MV-4-11 (cell line): Measurements from ENCODE around the gene NMT1.
A peak's percentile ranks its signal among the peaks of the same experiment; 100 is the strongest.

Source experiments
- DNase-seq: peaks from one replicate; lab custom pipeline; 2025; lab: John Stamatoyannopoulos, UW

NMT1 gene

DNA sequence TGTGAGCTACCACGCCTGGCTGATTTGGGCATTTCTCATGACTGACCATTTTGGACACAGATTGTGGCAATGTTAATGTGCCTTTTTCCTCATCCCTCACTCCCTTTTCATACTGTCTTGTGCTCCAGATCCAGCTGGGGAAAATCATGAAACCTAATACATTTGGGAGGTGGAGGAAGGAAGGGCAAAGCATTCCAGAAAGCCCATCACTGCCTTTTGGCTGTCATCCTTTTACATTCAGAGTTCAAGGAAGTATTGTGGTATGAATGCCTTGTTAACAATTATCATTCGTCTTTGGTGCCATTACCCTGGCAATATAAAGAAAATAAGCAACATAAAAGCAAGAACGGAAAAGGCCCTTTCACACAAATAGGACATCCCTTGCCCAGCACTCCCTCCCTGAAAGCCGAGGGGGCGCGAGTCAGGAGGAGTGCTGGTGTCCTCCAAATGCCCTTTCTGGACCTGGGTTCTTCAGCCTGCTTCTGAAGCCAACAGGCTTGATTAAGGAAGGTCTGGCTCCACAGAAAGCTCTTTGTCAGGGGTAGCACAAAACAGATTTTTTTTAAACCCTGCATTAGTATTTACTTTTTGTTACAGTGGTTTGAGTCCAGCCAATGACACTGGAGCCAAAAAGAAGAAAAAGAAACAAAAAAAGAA, 20.1 kb downstream of the NMT1 start:
- DNase-seq, result no peak

DNA sequence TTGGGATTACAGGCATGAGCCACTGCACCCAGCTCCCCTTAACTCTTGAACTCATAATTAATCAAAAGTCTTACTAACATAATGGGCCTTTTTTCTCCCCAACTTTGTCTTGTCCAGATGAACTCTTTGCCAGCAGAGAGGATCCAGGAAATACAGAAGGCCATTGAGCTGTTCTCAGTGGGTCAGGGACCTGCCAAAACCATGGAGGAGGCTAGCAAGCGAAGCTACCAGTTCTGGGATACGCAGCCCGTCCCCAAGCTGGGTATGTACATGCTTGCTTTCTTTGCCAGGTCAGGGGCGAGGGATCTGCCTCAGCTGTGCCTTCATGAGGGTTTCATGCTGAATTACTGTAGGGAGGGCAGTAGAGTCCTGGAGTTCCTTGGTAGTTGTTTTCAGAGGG, 25.3 kb downstream of the NMT1 start:
- no peak for DNase-seq

DNA sequence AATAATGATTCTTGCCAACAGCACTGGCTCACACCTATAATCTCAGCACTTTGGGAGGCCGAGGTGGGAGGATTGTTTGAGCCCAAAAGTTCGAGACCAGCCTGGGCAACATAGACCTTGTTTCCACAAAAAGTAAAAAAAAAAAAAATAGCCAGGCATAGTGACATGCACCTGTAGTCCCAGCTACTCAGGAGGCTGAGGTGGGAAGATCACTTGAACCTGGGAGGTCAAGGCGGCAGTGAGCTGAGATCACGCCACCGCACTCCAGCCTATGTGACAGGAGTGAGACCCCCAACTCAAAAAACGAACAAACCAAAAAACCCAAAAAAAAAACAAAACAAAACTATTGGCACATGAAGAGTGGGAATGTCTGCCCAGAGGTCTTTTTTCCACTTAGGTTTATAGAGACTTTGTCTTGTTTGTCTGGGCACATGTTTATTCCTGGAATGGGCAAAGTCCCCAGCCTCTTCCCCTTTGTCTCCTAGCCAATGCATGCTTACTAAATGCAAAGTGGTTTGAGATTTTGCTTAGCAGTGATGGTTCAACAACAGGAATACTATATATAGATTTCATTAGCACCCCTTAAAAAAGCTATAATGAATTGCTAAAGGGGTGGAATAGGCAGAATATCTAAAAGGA, 25.9 kb downstream of the NMT1 start:
- no peak for DNase-seq

DNA sequence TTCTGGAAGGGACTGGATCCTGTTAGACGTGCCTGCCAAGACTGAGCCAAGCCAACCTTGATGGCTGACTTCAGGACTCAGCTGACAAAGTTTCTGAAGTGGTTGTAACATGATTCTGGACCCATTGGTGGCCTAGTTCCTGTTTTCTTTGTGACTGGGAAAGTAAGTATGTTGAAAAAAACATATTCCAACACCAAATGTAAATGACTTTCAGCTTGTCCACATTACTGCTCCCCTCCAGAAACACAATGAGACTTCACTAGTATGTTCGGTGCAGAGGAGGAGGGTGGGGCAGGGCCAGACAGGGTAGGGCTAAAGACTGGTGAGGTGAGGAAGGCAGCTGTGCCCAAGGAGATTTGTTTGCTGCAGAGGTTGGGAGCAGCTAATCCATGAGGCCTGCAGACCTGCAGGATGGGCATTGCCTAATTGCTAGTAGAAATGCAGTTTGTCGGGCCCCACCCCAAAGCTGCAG, 26.4 kb downstream of the NMT1 start:
- peak; percentile 50 for DNase-seq

DNA sequence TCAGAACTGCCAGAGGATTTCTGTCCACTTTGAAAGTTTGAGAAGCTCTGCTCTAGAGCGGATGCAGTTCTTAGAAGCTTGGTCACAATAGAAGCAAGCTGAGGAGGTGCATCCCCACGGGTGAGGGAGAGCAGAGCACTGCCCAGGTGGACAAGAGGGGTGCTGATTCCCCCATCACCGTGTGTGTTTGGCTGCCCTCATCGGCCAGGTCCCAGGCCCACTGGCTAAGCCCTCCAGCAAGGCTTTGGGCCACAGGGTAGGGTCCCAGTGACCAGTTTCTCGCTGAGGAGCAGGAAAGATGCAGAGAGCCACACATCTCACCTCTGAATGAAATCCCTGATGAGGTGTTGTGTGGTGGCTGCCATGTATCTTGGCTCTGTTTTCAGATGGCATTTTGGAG, 26.9 kb downstream of the NMT1 start:
- DNase-seq, result no peak

DNA sequence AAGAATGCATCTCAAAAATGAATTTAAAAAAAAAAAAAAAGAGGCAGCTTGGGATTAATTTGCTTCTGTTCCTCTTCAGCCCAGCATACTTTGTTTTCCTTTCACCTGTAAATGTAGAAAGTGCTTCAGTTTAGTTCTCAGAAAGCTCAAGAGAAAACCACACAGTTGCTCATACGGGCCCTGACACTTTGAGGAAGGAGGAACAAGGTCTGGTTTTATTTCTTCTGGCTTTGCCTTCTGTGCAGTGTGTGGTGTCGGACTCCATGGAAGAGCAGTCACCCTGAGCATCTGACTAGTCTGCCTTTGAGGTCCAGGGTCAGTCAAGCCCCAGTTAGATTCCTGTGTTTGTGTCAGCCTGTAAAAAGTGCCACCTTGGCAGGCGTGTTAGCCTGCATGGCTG, 27.6 kb downstream of the NMT1 start:
- DNase-seq, result peak; percentile 82

DNA sequence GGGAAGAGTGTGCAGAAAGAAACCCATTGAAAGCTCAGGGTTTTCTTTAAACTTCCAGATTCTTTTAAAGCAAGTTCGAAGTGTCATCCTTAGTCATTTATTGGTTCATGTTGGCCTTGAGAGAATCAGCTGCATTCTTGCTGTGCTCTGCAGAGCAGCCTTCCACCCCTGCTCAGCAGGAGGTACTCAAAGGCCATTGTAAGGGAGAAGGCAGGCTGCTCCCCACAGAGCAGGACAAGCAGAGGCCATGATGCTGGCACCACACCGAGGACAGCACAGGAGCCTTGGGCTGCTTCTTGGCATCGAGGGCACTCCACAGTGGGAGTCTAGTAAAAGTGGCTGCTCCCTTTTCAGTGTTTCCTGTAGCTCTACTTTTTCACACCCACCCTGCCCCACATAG, 29.6 kb downstream of the NMT1 start:
- no peak for DNase-seq

DNA sequence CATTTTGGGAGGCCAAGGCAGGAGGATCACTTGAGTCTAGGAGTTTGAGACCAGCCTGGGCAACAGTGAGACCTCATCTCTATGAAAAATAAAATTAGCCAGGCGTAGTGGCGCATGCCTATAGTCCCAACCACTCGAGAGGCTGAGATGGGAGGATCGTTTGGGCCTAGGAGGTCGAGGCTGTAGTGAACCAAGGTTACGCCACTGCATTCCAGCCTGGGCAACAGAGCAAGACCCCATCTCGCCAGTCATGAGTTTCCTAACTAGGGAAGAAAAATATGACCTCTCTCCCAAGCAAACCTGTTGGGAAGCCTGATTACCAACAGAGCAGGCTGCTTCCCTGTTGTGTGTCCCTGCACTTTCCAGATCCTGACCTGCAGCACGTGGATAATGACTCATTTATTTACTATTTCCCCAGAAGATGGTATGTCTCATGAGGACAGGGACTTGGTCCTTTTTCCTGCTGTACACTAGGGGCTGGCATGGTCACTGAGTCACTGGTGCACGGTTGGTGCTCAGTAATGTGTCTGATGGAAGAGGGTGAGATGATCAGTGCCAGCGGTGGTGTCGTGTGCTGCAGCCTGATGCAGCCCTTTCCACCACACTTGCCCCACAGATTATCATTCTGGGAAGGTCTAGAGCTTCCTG, 30.8 kb downstream of the NMT1 start:
- DNase-seq, result no peak

DNA sequence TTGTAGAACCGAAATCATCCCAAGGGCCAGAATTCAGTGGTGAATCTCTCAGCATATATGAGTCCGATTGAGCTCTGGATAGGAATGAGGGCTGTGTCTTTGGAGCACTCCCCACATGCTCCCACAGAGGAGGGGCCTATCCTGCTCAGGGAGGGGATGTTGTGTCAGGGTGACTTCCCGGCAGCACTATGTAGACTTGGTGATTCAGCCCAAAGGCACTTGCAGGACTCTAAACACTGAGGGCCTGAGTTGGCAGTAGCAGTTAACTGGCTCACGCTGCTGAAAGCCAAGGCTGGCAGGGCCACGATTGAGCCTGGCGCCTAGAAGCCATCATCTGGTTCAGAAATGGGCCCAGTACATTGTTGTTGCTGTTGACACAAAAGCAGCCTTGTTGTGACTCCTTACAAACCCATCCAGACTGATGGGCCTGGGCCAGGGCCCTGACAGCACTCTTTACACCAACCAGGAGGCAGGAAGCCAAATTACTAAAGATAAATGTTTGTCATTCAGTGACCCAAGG, 31.9 kb downstream of the NMT1 start:
- DNase-seq, result no peak

DNA sequence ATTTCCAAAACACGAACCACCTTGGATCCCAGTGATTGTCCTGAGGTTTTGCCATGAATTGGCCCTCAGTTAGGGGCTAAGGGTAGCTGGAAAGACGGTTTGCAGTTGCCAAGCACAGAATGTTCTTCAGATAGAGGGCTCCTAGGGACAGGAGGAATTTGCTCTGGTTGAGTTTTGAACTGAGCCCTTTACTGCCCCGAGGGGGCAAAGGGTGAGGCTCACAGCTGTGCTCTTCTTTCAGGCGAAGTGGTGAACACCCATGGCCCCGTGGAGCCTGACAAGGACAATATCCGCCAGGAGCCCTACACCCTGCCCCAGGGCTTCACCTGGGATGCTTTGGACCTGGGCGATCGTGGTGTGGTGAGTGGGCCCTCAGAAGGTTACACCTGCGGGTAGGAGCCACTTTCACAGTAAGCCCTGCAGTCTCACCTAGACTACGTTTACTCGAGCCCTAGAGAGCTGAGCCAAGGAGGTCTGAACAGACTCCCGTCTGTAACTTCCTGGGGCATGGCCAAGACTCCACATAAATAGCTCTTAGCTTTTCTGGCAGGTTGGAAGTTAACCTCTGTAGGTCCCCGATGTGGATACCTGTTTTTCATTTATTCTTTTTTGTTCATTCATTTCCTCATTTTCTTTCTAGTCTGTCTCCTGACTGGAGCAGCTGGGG, 32.5 kb downstream of the NMT1 start:
- DNase-seq, result no peak

DNA sequence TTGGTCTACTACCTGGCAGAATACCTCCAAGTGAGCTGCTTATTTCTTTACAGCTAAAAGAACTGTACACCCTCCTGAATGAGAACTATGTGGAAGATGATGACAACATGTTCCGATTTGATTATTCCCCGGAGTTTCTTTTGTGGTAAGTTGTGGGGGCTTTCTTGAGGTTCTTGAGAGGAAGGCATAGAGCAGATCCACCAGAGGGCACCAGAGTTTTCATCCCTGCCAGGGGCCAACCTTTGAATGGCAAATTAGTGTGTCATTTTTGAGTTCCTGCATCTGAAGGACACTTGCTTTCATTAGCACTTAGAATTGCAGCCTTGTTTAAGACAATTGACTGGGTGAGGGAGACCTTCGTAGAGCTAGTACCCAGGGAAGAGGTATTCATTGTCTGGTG, 35.0 kb downstream of the NMT1 start:
- peak; percentile 37 for DNase-seq

DNA sequence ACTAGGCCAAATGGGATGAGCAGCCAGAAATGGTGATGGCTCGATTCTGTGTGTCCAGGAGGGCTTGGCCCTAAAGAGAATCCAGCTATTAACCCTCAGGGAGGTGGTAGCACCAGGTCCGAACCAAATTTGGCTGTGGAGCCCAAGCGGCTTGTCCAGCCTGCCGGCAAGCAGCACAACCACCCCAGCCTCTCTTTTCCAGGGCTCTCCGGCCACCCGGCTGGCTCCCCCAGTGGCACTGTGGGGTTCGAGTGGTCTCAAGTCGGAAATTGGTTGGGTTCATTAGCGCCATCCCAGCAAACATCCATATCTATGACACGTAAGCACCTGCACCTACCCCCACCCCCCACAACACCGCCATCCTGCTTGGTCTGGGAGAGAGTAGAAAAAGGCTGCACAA, 35.8 kb downstream of the NMT1 start:
- DNase-seq, result no peak

DNA sequence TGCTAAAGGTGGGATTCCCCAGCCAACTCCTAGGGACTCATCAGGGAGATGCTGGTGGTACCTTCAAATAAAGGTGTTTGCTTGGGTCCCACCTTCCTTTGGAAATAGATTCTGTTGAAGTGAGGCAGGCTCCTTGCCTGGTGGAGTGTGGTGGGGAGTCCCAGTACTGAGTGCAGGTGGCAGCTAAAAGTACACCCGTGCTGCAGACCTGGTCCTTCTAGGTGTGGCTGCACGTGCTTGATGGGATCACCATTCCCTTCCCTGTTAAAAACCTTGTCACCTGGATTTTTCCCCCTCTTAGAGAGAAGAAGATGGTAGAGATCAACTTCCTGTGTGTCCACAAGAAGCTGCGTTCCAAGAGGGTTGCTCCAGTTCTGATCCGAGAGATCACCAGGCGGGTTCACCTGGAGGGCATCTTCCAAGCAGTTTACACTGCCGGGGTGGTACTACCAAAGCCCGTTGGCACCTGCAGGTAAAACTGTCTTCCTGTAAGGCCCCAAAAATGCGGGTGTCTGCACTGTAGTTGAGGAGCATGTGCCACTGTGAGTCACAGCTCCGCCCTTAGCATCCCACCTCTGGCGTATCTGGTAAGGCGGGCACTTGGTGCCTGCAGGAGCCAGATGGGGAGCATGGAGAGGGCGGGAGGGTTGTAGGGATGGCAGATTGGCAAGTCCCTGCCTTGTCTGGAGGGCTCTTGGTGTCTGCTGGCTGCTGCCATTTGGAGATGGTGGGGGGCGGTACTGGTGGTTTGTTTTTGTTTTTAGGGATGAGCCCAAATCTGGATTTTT, 37.2 kb downstream of the NMT1 start:
- DNase-seq, result no peak

DNA sequence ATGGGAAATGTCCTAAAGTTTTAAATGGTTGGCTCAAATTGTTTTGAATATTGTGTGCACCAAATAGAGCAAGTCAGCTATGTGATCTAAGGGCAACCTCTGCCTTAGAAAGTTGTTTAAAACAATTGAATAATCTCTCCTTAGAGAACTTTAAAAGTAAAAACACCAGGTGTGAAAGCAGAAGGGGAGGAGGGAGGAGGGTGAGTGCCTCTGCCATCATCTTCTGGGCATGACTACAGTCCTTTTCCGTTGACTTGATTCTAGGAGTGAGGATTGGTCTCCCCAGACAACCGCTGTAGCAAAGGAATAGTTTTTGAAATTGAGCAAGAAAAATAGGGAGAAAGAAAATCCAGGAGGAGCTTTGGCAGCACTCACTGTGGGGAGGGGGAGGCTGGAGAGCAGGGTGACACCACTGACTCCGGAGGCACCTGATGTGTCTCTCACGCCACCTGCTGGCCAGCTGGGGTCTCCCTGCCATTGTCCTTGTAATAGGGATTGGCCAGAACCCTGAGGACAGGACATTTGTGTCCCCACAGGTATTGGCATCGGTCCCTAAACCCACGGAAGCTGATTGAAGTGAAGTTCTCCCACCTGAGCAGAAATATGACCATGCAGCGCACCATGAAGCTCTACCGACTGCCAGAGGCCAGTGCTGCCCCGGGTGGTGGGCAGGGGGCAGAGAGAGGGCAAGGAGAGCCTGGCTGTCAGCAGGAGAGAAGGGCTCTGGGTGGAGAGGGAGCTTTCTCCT, 37.9 kb downstream of the NMT1 start:
- DNase-seq, result peak; percentile 53

DNA sequence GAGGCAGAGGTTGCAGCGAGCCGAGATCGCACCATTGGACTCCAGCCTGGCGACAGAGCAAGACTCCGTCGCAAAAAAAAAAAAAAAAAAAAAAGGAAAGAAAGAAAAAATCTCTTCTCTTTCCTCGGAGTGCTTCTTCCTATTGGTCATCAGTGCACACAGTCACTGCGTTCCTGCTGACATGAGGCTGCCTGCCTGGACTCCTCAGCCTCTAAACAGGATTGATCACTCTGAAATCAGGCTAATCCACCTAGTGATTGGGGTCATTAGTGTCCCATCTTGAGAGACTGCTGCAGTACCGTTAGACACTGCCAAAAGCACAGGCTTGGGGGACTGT, 40.4 kb downstream of the NMT1 start:
- no peak for DNase-seq

DNA sequence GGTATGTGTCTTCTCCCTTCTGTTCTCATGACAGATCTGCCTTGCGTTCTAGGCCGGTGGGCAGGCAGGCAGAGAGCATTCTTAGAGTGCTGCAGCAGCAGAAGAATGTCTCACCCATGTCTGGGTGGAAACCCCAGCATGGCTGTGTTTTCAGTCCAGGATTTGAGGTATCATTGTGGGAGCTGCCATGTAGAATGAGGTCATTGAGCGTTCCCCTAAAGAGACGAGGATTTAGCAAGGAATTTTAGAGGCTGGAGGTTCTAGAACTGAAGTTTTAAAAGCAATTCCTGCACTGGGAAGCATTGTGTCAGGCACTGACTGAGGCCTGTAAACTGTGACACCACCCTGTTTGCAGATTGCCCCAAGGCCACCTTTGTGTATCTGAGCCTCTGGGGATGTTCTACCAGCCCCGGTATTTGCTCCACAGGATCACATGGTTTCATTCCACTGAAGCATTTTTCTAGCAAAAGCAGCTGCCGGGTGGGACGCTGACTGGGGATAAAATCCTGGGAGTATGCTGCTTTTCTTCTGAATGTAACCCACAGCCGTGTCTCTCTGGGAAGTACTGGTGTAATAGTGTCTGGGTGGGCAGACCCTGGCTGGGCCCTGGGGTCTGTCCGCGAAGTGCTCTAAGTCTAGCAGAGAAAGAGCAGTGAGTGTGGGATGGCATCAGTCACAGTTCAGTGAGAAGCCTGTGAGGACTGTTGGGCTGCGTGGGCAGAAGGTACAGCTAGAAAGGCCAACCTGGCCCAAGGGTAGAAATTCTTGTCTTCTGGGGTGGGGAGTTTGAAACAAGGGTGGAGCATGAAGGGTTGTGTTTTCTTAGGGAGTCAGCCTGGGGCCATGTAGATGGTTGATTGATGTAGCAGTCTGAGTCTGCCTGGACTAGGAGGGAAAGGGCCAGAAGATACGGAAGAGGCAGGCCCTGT, 41.0 kb downstream of the NMT1 start:
- DNase-seq, result no peak

DNA sequence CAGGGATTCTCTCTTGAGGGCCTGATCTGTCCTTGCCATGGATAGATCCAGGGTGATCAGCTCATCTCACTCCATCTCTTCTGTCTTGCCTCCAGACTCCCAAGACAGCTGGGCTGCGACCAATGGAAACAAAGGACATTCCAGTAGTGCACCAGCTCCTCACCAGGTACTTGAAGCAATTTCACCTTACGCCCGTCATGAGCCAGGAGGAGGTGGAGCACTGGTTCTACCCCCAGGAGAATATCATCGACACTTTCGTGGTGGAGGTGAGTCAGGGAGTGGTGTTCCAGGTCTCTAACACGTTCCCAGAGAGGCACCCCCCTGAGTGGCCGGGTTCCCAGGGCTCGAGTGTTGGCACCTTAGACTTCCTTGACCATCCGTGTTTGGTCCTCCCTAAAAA, 41.7 kb downstream of the NMT1 start:
- no peak for DNase-seq

DNA sequence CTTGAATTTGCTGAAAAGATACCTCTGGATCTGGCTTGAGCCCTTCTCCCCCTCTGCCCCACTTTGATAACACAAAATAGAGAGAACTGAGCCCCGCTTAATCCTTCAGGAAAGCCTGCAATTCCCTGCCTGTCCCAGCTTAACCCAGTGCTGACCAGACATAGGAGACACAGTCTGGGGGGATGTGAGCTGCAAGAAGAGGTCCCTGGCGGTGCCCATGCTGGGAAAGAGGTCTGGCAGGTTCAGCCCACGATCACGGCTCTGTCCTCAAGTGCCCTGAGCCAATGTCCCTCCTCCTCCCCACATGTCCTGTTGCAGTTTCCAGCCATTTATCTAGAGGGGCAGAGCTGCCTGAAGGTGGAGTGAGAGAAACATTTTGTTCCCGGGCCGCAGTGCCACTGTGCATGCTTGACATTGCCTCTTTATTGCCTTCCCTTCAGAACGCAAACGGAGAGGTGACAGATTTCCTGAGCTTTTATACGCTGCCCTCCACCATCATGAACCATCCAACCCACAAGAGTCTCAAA, 42.2 kb downstream of the NMT1 start:
- no peak for DNase-seq

DNA sequence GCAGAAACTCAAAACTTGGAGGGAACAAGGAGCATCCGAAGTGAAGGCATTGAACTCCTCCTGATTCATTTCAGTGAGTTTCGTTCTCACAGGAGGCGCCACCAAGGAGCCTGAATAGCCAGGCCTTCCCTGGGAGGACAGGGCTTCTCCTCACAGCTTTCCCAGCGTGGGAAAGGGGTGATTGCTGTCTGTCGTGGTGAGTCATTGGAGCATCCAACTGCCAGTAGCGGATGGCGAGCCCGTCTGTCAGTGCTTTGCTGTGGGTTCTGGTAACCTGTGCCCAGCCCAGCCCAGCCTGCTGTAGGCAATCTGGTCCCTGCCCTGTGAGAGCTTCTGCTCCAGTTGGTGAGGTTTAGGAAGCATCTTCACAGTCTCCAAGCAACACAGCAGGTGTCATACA, 42.9 kb downstream of the NMT1 start:
- no peak for DNase-seq

DNA sequence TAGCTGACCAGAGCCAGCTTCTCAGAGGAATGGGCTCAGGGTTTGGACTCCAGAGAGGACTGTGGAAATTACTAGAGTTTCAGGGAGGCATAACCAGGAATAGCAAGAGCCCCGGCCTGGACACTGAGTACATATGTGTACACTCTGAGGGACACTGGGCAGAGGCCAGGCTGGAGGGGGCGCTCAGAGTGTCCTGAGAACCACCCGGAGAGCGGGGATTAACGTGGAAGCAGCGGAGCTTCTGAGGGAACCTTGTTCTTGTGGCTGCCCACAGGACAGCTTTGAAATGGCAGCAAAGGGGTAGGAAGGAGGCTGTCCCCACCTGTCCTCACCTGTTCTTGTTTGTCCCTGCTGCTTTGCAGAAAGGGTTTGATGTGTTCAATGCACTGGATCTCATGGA, 43.4 kb downstream of the NMT1 start:
- DNase-seq, result no peak
